OCI-LY1 (cell line): ENCODE measurements around the gene REXO1.
A peak's percentile ranks its signal among the peaks of the same experiment; 100 is the strongest.
"Not testable (repeated sequence)": the region's sequence is repeated elsewhere in the genome, so short reads cannot be mapped to it uniquely, and the experiment has no call there.

Experiments used
- H2AFZ ChIP-seq: fragments of 200-600 bp; sonication (generic), shearing (Covaris generic); 2 replicates; pipeline ENCODE4 v1.6.0; 2014; ENCODE audit warnings: antibody characterized with exemption, mild to moderate bottlenecking, low read length
- H3F3A ChIP-seq: fragments of 200-600 bp; sonication (generic), shearing (Covaris generic); 2 replicates; pipeline ENCODE4 v1.6.0; 2014; ENCODE audit warnings: mild to moderate bottlenecking, antibody characterized with exemption, low read length, moderate library complexity; ENCODE audit not compliant: insufficient read depth
- H3K27ac ChIP-seq: fragments of 200-600 bp; sonication (generic); 2 replicates; pipeline ENCODE4 v1.5.1; 2014; ENCODE audit warnings: low read length, mixed run types, mild to moderate bottlenecking, low read depth; ENCODE audit not compliant: poor library complexity, severe bottlenecking
- H3K27me3 ChIP-seq: fragments of 200-600 bp; sonication (generic); 2 replicates; pipeline ENCODE4 v1.6.0; 2014; ENCODE audit warnings: antibody characterized with exemption, mild to moderate bottlenecking, low read length, moderate library complexity; ENCODE audit not compliant: insufficient read depth
- H3K36me3 ChIP-seq: fragments of 200-600 bp; sonication (generic); 2 replicates; pipeline ENCODE4 v1.6.1; 2014; ENCODE audit warnings: mild to moderate bottlenecking, antibody characterized with exemption, low read length, moderate library complexity, mixed read lengths; ENCODE audit not compliant: insufficient read depth
- H3K4me1 ChIP-seq: fragments of 200-600 bp; sonication (generic); 2 replicates; pipeline ENCODE4 v1.5.1; 2014; ENCODE audit warnings: mild to moderate bottlenecking, low read length, moderate library complexity; ENCODE audit not compliant: insufficient read depth, severe bottlenecking
- H3K4me2 ChIP-seq: fragments of 200-600 bp; sonication (generic), shearing (Covaris generic); 2 replicates; pipeline ENCODE4 v1.6.1; 2014; ENCODE audit warnings: low read length
- H3K4me3 ChIP-seq: fragments of 200-600 bp; sonication (generic); 2 replicates; pipeline ENCODE4 v1.5.1; 2014; ENCODE audit warnings: low read length, low read depth, mild to moderate bottlenecking, mixed read lengths; ENCODE audit not compliant: poor library complexity, severe bottlenecking
- H3K79me2 ChIP-seq: fragments of 200-600 bp; shearing (Covaris generic); 2 replicates; pipeline ENCODE4 v1.6.1; 2016; ENCODE audit warnings: mixed run types, low read length, mixed read lengths; ENCODE audit not compliant: insufficient read depth
- H3K9ac ChIP-seq: fragments of 200-600 bp; sonication (generic), shearing (Covaris generic); 2 replicates; pipeline ENCODE4 v1.6.1; 2014; ENCODE audit warnings: mild to moderate bottlenecking, low read length, mixed read lengths
- H3K9me2 ChIP-seq: fragments of 200-600 bp; sonication (generic), shearing (Covaris generic); 2 replicates; pipeline ENCODE4 v1.6.1; 2014; ENCODE audit warnings: low read depth, mild to moderate bottlenecking, low read length, mixed read lengths
- H3K9me3 ChIP-seq: fragments of 200-600 bp; shearing (Covaris generic); 2 replicates; pipeline ENCODE4 v1.6.1; 2014; ENCODE audit warnings: low read length, mixed read lengths
- H4K20me1 ChIP-seq: fragments of 200-600 bp; sonication (generic), shearing (Covaris generic); 2 replicates; pipeline ENCODE4 v1.6.0; 2016; ENCODE audit warnings: mild to moderate bottlenecking, low read length; ENCODE audit not compliant: insufficient read depth
- EZH2 ChIP-seq: fragments of 200-600 bp; sonication (generic), shearing (Covaris generic); IDR thresholded peaks from 2 replicates; pipeline ENCODE4 v1.8.0; 2017; ENCODE audit warnings: borderline replicate concordance, mixed run types, mild to moderate bottlenecking, antibody characterized with exemption, low read length, moderate library complexity, mixed read lengths

The REXO1 gene

DNA sequence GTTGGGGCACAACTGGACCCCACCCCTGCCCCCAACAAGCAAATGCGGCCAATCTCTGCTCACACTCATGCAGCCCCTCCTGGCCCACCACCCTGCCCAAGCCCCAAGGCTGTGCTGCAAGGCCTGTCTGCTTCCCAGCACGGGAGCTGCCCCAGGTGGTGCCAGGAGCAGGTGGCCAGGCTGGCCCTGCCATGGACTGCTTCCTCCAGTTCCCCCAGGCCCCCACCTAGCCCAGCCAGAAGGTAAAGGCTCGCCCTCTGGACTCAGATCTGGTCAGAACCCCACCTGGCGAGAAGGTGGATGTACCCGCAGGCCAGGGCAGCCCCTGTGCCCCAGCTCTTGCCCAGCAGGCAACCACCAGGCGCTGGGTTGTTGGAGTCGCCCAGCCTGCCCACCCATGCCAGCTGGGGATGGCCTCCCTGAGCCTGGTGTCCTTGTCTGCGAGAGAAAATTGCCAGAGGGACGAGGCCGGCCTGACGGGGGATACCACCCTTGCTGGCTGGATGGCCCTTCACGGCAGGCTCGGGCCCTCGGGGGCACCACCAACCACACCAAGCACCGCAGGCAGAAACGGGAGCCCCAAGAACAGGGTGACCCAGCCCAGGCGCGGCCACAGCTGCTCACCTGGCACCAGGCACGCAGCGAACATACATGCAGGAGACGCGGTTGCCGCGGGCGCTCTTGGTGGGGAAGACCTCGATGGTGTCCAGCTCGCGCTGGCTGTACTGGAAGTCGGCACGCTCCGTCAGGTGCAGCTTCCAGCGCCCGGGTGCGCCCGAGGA is 32.5 kb upstream of the REXO1 start:
- no peak overlapping the region for H3K4me3 ChIP-seq
- no peak overlapping the region for H3K27ac ChIP-seq
- no peaks in the 10 kb centered on the region for H4K20me1 ChIP-seq
- H3K36me3 ChIP-seq = peaks cover 6% of the 10 kb centered on the region; the same call in 1 of the 2 replicates
- no peaks in the 10 kb centered on the region for H3K9me2 ChIP-seq
- no peaks in the 10 kb centered on the region for H3K9me3 ChIP-seq
- no peak for TF ChIP-seq EZH2
- no peaks in the 10 kb centered on the region for H3F3A ChIP-seq
- H3K27me3 ChIP-seq = no peaks in the 10 kb centered on the region
- H2AFZ ChIP-seq = no peak overlapping the region
- no peak overlapping the region for H3K9ac ChIP-seq
- H3K79me2 ChIP-seq = peaks cover 27% of the 10 kb centered on the region
- H3K4me1 ChIP-seq = peaks cover 36% of the 10 kb centered on the region
- H3K4me2 ChIP-seq = no peak overlapping the region

DNA sequence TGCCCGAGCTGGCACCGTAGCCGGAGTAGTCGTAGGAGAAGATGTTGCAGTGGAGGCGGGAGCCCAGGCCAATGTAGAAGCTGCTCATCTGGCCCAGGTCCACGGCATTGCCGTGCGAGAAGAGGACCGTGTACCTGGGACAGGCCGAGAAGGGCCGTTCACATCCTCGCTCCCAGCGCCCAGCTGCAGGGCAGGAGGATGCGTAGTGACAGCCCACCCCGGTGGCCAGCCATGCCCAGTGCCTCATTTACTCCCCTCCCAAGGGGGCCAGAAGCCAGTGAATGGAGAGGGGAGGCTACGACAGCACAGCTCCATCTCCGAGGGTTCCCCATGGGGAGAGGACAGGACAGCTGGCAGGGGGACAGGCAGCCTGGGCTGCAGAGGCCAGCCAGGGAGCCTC is 31.7 kb upstream of the REXO1 start:
- H4K20me1 ChIP-seq, H3K27ac ChIP-seq, H3F3A ChIP-seq, H3K36me3 ChIP-seq, H3K9me2 ChIP-seq, H3K9ac ChIP-seq, H3K9me3 ChIP-seq, H2AFZ ChIP-seq, H3K4me3 ChIP-seq, H3K4me2 ChIP-seq, H3K27me3 ChIP-seq: not testable (repeated sequence)
- H3K79me2 ChIP-seq = peaks cover 32% of the 10 kb centered on the region
- peaks cover 37% of the 10 kb centered on the region for H3K4me1 ChIP-seq

GRCh38 chr19:1878583-1878982 is 30.3 kb upstream of the REXO1 start:
- H3K9ac ChIP-seq, H3K4me3 ChIP-seq, H2AFZ ChIP-seq, H3K27me3 ChIP-seq, H3K4me2 ChIP-seq, H4K20me1 ChIP-seq, H3K9me2 ChIP-seq, H3K9me3 ChIP-seq, H3K27ac ChIP-seq, H3F3A ChIP-seq: not testable (repeated sequence)
- Histone ChIP-seq H3K79me2 (peaks cover 33% of the 10 kb centered on the region), H3K36me3 (peaks cover 11% of the 10 kb centered on the region; the same call in 1 of the 2 replicates), H3K4me1 (peaks cover 42% of the 10 kb centered on the region)

DNA sequence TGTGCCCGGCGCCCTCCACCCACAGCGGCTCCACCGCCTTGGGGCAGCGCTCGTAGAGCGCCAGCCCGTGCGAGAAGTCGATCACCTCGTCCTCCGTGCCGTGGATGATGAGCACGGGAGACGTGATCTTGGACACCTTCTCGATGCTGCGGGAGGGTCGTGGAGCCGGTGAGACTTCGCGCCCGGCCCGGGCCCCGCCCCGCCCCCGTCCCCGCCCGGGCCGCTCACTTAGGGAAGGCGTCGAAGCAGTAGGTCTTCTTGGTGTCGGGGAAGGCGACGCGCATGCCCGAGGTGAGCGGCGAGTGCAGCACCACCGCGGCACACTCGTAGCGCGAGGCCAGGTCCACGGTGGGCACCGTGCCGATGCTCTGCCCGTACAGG is 29.0 kb upstream of the REXO1 start:
- H3K79me2 ChIP-seq = peaks cover 32% of the 10 kb centered on the region
- H2AFZ ChIP-seq, H3K27ac ChIP-seq, H4K20me1 ChIP-seq, H3K9me3 ChIP-seq, H3K9me2 ChIP-seq, H3K9ac ChIP-seq, H3F3A ChIP-seq, H3K4me3 ChIP-seq, H3K4me2 ChIP-seq, H3K27me3 ChIP-seq: not testable (repeated sequence)
- peaks cover 35% of the 10 kb centered on the region for H3K4me1 ChIP-seq
- peaks cover 15% of the 10 kb centered on the region; the same call in 1 of the 2 replicates for H3K36me3 ChIP-seq

DNA sequence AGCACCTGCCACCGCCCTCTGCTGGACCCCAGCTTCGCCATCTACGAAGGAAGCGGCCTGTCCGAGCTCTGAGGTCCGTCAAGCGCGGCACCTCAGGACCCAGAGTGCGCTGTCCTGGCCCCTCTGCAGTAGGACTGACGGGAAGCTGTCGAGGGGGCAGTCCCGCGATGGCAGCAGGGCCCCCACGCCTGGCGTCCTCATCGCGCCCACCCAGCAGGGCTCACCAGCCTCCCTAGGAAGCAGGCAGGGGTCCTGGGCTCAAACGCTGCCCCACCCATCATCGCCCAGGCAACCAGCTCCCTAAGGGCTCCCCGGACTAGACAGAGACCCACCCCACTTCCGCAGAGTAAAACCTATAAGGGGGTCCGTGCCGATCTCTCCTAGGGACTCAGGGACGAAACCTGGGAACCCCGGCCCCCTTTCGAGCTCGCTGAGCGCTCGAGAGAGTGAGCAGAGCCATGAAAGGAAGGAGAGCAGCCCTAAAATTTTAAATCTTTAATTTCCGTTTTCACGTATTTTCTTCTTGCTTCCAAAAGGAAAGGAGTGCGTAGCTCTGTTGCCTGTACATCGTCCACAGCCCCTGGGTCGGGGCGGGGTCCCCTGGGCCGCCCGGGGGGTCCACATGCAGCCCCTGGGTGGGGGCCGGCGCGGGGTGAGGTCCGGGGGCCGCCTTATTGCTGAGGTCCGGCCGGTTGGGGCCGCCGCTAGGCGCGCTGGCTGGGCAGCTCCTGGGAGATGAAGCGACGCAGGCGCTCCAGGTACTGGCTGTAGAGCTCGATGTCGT is 28.4 kb upstream of the REXO1 start:
- Histone ChIP-seq H3K4me1 (peaks cover 29% of the 10 kb centered on the region), H3K36me3 (peaks cover 15% of the 10 kb centered on the region; the same call in 1 of the 2 replicates), H3K9ac (peak overlapping the region; percentile 75), H3K4me2 (peak overlapping the region; percentile 74), H3K79me2 (peaks cover 29% of the 10 kb centered on the region), H3K27ac (peak overlapping the region; percentile 49), H3K4me3 (peak overlapping the region; percentile 71)
- not testable (repeated sequence) for H3K9me2 ChIP-seq, H3F3A ChIP-seq, H2AFZ ChIP-seq, H3K27me3 ChIP-seq, H3K9me3 ChIP-seq, H4K20me1 ChIP-seq
